NCI-H1105 treated with DMSO at 0.1 percent for 48 hours (cell line): ENCODE results near the gene SPEF1.

ENCODE experiments used
- DNase-seq: peaks from one replicate; lab custom pipeline; 2025; lab: John Stamatoyannopoulos, UW

Gene SPEF1

GRCh38 chr20:3765171-3765882 lies 15.9 kb downstream of the SPEF1 start:
- no peak for DNase-seq

GRCh38 chr20:3764659-3765058 lies 16.6 kb downstream of the SPEF1 start:
- no peak for DNase-seq

DNA sequence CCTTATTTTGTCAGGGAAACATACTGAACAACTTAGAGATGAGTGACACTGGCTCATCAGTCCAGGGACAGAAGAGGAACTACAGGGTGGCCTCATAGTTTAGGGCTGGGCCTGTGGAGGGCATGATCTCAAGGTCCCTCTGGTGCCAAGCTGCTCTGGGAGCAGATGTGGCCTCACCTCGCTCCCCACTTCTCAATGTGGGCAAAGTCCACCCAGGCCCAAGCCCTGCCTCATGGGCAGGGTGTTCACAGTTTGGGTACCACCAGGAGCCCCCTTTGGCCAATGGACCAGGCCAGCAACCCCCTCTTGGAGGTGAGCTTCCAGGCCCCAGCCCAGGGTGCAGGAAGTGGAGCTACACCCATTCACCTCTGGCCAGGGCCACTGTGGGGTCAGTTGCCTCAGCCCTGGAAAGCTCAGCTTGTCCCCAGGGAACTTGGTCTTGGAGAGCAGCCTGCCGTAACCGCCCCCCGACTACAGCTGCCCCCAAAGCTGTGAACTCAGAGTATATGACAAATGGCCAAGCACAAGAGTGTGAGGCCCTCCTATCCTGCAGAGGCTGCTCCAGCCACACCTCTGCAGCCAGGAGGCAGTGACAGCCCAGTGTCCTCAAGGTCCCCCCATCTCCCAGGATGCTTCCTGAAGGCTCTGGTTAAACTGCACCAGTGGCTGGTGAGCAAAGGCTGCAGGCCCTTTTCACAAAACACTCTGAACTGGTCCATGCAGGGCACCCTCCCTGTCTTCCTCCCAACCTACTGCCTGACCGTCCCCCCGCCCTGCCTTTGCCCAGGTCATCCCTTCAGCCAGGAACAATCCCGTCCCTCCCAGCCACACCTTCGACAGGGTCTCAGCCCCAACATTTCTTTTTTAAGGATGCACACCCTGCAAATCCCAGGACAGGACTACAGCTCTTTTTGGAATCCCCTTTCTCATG lies 17.3 kb downstream of the SPEF1 start:
- DNase-seq: no peak

DNA sequence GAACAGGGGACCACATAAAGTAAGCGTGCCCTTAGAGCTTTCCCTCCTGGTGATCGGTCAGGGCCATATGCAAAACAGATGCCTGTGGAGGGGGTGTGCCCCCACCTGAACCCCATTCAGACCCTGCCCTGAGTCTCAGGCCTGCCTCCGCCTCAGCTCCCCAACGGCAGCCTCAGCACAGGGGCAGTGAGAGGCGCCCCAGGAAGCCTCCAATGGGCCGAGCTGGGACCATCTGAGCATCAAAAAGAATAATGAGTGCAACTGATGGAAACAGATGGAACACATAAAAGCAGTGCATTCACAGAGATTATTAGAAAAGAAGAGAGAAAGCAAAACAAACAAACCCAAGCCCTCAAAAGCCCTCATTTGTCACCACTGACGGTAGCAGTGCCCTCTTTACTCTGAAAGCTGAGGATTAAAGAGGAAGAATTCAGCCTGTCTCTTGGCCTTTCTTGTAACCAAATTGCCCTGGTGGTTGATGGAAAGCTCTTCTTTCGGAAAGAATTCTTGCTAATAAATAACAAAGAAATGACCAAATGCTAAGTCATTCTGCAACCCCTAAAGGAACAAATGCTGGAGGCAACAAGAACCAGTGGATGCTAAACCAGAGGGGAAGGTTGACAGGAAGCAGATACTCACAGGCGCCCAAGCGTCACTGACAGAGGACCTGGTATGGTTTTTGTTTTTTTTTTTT lies 20.4 kb downstream of the SPEF1 start:
- no peak for DNase-seq

GRCh38 chr20:3759884-3760283 lies 21.4 kb downstream of the SPEF1 start:
- DNase-seq: no peak

DNA sequence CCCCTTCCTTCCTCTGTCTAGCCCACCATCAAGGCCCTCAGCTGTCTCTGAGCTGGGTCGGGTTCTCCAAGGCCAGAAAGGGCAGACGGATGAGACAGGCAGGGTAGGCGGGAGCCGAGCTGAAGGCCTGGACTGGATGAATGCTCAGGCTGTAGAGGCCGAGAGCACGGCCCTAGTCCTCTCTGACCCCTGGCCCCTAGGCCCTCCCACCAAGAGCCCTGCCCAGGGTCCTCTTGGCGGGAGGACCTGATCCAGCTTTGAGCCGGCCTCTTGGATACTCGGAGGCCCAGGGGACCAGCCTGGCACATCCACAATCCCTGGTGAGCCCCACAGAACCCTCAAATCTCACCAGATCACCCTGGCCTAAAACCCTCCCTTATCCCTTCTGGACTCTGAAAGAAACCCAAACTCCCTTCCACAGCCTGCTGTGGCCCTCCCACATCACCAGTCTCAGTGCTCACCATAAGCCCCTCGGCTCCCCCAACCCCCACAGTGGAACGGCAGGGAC lies 21.9 kb downstream of the SPEF1 start:
- DNase-seq: no peak

- DNase-seq: no peak
These were observed 22.7 kb downstream of the SPEF1 start for GRCh38 chr20:3758566-3758965.

DNA sequence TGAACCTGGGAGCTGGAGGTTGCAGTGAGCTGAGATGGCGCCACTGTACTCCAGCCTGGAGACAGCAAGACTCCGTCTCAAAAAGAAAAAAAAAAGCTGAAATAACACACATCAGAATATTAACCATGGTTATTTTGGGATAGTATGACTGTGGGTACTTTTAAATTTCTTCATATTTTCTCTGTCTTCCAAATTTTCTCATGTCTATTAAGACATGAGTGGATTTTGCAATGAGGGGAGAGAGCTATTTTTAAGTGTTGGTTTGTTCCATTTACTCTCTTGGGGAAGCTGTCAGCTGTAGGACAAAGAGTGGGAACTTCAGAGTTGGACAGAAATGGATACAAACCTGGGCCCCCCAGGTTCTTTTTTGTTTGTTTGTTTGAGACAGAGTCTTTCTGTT lies 24.0 kb downstream of the SPEF1 start:
- DNase-seq: no peak

GRCh38 chr20:3755814-3756480 lies 25.3 kb downstream of the SPEF1 start:
- no peak for DNase-seq

DNA sequence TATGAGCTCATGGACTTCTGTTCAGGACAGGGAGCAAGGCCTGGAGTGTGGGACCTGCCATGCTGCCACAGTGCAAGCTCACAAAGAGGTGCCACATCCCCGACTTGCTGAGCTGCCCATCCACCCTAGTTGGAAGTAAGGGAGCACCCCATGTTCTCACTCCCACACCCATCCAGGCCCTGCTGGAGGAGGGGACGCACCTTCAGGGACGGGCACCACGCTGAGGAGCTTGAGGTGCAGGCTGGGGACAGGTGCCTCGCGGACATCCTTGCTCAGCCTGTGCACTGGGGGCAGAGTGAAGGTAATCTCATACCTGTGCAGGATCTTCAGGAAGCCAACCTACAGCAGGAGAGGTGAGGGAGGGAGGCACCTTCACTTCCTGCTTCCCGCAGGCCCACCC lies 26.0 kb downstream of the SPEF1 start:
- no peak for DNase-seq

- DNase-seq: no peak
These were observed 27.0 kb downstream of the SPEF1 start for GRCh38 chr20:3754276-3754630.

- no peak for DNase-seq
These were observed 27.6 kb downstream of the SPEF1 start for GRCh38 chr20:3753501-3754275.

DNA sequence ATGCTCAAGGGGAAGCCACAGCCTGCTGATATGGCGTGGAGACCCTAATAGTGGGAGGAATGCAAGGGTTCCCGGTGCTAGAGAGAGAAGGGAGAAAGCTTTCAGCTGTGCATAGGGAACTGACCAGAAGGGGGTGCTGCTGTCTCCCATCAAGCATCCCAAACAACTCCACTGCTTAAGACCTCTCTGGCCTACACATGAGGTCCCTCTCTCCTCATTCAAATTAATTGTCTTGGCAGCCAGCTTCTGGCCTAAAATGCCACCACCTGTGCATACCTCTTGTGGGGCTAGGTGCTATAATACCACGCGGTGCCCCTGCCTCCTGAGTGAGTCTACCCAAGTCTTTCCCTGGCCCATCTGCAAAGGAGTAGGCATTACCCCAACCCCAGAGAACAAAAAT lies 28.1 kb downstream of the SPEF1 start:
- peak; percentile 50 for DNase-seq

DNA sequence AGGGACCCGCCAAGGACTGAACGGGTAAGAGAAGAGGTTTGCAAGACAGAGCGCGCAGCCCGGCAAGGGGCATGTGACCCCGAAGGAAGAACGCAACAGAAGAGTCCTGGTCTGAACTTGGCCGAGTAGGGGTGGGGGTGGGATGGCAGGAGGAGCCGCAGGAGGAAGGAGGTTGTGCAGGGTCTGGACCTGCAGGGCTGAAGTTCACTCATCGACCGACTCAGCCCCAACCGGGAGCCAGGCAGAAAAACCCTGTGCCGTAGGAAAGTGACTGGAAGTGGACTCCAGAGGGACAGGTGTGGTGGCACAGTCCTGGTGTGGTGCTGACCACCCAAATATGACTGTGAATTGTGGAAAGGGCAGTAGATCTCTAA lies 28.9 kb downstream of the SPEF1 start:
- no peak for DNase-seq

- DNase-seq: peak; percentile 87
These were observed 29.4 kb downstream of the SPEF1 start for GRCh38 chr20:3751675-3752385.

DNA sequence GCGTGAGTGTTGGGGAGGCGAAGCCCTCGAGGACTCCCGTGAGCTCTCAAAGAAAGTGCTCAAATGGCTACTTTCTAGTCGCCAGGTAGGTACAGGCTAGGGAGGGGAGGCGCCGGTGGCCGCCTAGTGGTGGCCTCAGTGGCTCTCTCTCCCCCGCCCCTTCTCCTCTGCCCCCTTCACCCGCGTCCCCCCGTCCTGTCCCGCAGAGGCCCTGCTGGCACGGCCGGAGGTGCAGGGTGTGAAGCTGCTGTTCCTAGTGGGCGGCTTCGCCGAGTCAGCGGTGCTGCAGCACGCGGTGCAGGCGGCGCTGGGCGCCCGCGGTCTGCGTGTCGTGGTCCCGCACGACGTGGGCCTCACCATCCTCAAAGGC lies 30.0 kb downstream of the SPEF1 start:
- DNase-seq: no peak

- peak; percentile 71 for DNase-seq
These were observed 31.3 kb downstream of the SPEF1 start for GRCh38 chr20:3749689-3750531.

GRCh38 chr20:3749087-3749688 lies 32.1 kb downstream of the SPEF1 start:
- no peak for DNase-seq

DNA sequence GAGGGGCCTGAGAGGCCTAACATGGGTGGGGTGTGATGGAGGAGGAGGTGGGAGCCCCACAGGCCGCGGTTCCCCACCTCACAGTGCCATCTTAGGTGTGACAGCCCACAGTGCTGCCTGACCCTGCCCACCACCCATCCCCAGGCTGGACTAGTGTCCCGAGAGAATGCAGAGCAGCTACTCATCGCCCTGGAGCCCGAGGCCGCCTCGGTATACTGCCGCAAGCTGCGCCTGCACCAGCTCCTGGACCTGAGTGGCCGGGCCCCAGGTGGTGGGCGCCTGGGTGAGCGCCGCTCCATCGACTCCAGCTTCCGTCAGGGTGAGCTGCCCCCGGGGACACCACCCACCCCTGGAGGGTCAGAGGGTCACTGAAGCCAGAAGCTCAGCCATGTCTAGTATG lies 33.2 kb downstream of the SPEF1 start:
- DNase-seq: no peak
